HepG2 (cell line): ENCODE measurements around the gene KCTD13. TPM values are rescaled to one million over a fixed set of nuclear protein-coding genes. Genes with fewer than 3 reads are reported as not detected.

Experiments
- AFF4 ChIP-seq: sonication (generic); formaldehyde crosslinking; IDR thresholded peaks from 2 replicates; pipeline ENCODE4 v1.4.0; 2020; ENCODE audit warnings: missing genetic modification reagents
- GATAD1 ChIP-seq: IDR thresholded peaks from 2 replicates; pipeline ENCODE4 v1.6.1; 2016; ENCODE audit warnings: missing genetic modification reagents, missing compliant biosample characterization
- GTF2F1 ChIP-seq: fragments of 150-350 bp; IDR thresholded peaks from 2 replicates; pipeline ENCODE4 v1.6.1; 2014; ENCODE audit warnings: low read length
- HDAC1 ChIP-seq: sonication (generic); formaldehyde crosslinking; IDR thresholded peaks from 2 replicates; pipeline ENCODE4 v1.5.1; 2020; ENCODE audit warnings: mild to moderate bottlenecking, missing genetic modification reagents
- HIVEP1 ChIP-seq: sonication (generic); formaldehyde crosslinking; IDR thresholded peaks from 2 replicates; pipeline ENCODE4 v1.4.0; 2020; ENCODE audit warnings: mild to moderate bottlenecking, missing genetic modification reagents
- HNRNPLL ChIP-seq: fragments of 200-400 bp; formaldehyde crosslinking; IDR thresholded peaks from 2 replicates; pipeline ENCODE4 v1.6.1; 2017; ENCODE audit warnings: mild to moderate bottlenecking, low read depth, low read length; ENCODE audit not compliant: poor library complexity, severe bottlenecking
- KDM3A ChIP-seq: IDR thresholded peaks from 2 replicates; pipeline ENCODE4 v1.6.1; 2018; ENCODE audit warnings: low read depth, missing compliant biosample characterization
- LCORL ChIP-seq, 2 experiments: fragments of 450-650 bp in 1 of 2; sonication (generic) in 1 of 2; formaldehyde crosslinking in 1 of 2; IDR thresholded peaks; 2 replicates each; pipeline versions ENCODE4 v1.5.0 to v1.6.1; 2017 to 2020; ENCODE audit warnings: antibody characterized with exemption in 1 of 2, missing genetic modification reagents in 1 of 2
- MBNL3 ChIP-seq: fragments of 250-450 bp; sonication (Bioruptor Pico); conservative IDR thresholded peaks from 2 replicates; pipeline ENCODE4 v1.8.0; 2022; ENCODE audit warnings: mild to moderate bottlenecking, inconsistent platforms
- NCOA5 ChIP-seq: sonication (generic); formaldehyde crosslinking; IDR thresholded peaks from 2 replicates; pipeline ENCODE4 v1.4.0; 2020; ENCODE audit warnings: missing genetic modification reagents
- NFRKB ChIP-seq: fragments of 450-650 bp; IDR thresholded peaks from 2 replicates; pipeline ENCODE4 v1.6.1; 2017
- SKIL ChIP-seq: sonication (generic); formaldehyde crosslinking; IDR thresholded peaks from 2 replicates; pipeline ENCODE4 v1.8.0; 2022; ENCODE audit warnings: missing genetic modification reagents, mild to moderate bottlenecking, moderate library complexity, borderline replicate concordance
- SMARCE1 ChIP-seq: fragments of 450-650 bp; IDR thresholded peaks from 2 replicates; pipeline ENCODE4 v1.6.1; 2017; ENCODE audit warnings: borderline replicate concordance
- TMF1 ChIP-seq: sonication (generic); formaldehyde crosslinking; IDR thresholded peaks from 2 replicates; pipeline ENCODE4 v1.8.1; 2022; ENCODE audit warnings: low read depth, missing genetic modification reagents
- ZFP82 ChIP-seq: sonication (generic); formaldehyde crosslinking; IDR thresholded peaks from 2 replicates; pipeline ENCODE4 v1.5.1; 2020; ENCODE audit warnings: mild to moderate bottlenecking, missing genetic modification reagents, borderline replicate concordance
- ZNF235 ChIP-seq: sonication (generic); formaldehyde crosslinking; IDR thresholded peaks from 2 replicates; pipeline ENCODE4 v1.8.1; 2023; ENCODE audit warnings: mild to moderate bottlenecking, missing genetic modification reagents, borderline replicate concordance
- ZNF350 ChIP-seq: sonication (generic); formaldehyde crosslinking; IDR thresholded peaks from 2 replicates; pipeline ENCODE4 v1.4.0; 2020; ENCODE audit warnings: mild to moderate bottlenecking, low read depth, missing genetic modification reagents, borderline replicate concordance
- ZNF460 ChIP-seq: sonication (generic); formaldehyde crosslinking; IDR thresholded peaks from 2 replicates; pipeline ENCODE4 v1.5.1; 2020; ENCODE audit warnings: missing genetic modification reagents, mild to moderate bottlenecking, borderline replicate concordance
- ZNF770 ChIP-seq: sonication (generic); formaldehyde crosslinking; IDR thresholded peaks from 2 replicates; pipeline ENCODE4 v1.5.0; 2020; ENCODE audit warnings: mild to moderate bottlenecking, missing genetic modification reagents
- ZNF781 ChIP-seq: sonication (generic); formaldehyde crosslinking; IDR thresholded peaks from 2 replicates; pipeline ENCODE4 v1.5.1; 2020; ENCODE audit warnings: borderline replicate concordance, mild to moderate bottlenecking, missing genetic modification reagents; ENCODE audit errors: not compliant biosample characterization
- ZNF83 ChIP-seq: sonication (generic); formaldehyde crosslinking; IDR thresholded peaks from 2 replicates; pipeline ENCODE4 v1.4.0; 2020; ENCODE audit warnings: missing genetic modification reagents, mild to moderate bottlenecking, borderline replicate concordance
- ZNF891 ChIP-seq: sonication (generic); formaldehyde crosslinking; IDR thresholded peaks from 2 replicates; pipeline ENCODE4 v1.5.0; 2020; ENCODE audit warnings: mild to moderate bottlenecking, missing genetic modification reagents
- polyA plus RNA-seq, 8 experiments: library from polyadenylated mRNA; depleted of rRNA in 3 of 8; stranded (reverse) in 7 of 8; unstranded in 1 of 8; fragments of >200 nt; fragmentation: Illumina TruSeq in 4 of 8; extraction: Trizol in 4 of 8; gene quantifications; 2 replicates each; pipeline versions ENCODE4 v1.2.1 to v1.2.3, GENCODE V29; 2011 to 2016; ENCODE audit warnings: low read depth in 4 of 8, missing spikeins in 1 of 8, mixed read lengths in 1 of 8; ENCODE audit not compliant: insufficient read depth in 1 of 8
- total RNA-seq, 5 experiments: library from RNA; depleted of rRNA; stranded (reverse); fragments of >200 nt; fragmentation: Illumina TruSeq; extraction: Trizol; gene quantifications; 2 replicates each; pipeline ENCODE4 v1.2.3, GENCODE V29; 2016; ENCODE audit warnings: low read depth in 1 of 5

The KCTD13 gene
- total and polyA plus RNA-seq, 2 of the 13 experiments (the other 11 are each of a cell fraction or from before 2014, with no cell fraction given) = 6.3 to 14.7 TPM

- TF ChIP-seq ZNF235 (no peak; the same call in 1 of the 2 replicates), HIVEP1 (CRISPR knock-in tag) (peak; percentile 16; the same call in 1 of the 2 replicates), GTF2F1 (no peak), GATAD1 (CRISPR knock-in tag) (no peak), ZNF781 (peak; percentile 35), KDM3A (CRISPR knock-in tag) (no peak), ZNF83 (CRISPR knock-in tag) (0 out of 2 replicates have a peak, but pooled peaks have one; percentile 44), SKIL (no peak), ZFP82 (CRISPR knock-in tag) (0 out of 2 replicates have a peak, but pooled peaks have one; percentile 1), ZNF460 (CRISPR knock-in tag) (no peak), NFRKB (no peak), ZNF891 (CRISPR knock-in tag) (no peak), ZNF770 (no peak), TMF1 (CRISPR knock-in tag) (no peak), HNRNPLL (no peak), AFF4 (CRISPR knock-in tag) (no peak), NCOA5 (CRISPR knock-in tag) (no peak), MBNL3 (no peak), SMARCE1 (no peak), LCORL (IDR thresholded peaks at IDR 0.05) (no peak), LCORL (CRISPR knock-in tag; IDR thresholded peaks at IDR 0.05) (no peak), ZNF350 (CRISPR knock-in tag) (no peak), HDAC1 (CRISPR knock-in tag) (no peak)
Measured at GRCh38 chr16:29962344-29962994, 36.4 kb upstream of the KCTD13 start (continued).
